Prostate gland (tissue), 2 donors: ENCODE results near the gene TAPBP.

ENCODE experiments used
- CTCF ChIP-seq, 4 experiments: fragments of 200-600 bp in 2 of 4; fragments of 450-650 bp in 2 of 4; sonication (generic) in 2 of 4; IDR thresholded peaks; 1 replicate in 3 of 4; 2 replicates in 1 of 4; pipeline ENCODE4 v1.5.1; 2016 to 2019; ENCODE audit warnings: antibody characterized with exemption in 4 of 4, mild to moderate bottlenecking in 2 of 4, moderate library complexity in 2 of 4
- POLR2AphosphoS5 ChIP-seq: sonication (generic); formaldehyde crosslinking; IDR thresholded peaks from one replicate; pipeline ENCODE4 v1.6.1; 2017; ENCODE audit warnings: antibody characterized with exemption

DNA sequence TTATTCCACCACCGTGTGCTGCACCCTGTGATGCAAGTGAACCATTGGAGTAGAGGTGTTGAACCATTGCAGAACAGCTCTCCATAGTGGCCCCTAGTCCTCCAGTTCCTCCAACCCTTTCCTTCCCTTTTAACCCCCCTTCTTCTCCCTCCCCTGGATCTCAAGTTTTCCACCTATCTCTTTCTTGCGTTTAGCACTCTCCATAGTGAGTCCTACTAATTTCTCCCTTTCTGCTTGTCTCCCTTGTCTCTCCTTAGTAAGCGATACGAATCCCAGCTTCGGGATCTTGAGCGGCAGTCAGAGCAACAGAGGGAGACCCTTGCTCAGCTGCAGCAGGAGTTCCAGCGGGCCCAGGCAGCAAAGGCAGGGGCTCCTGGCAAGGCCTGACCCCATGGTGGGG lies 23.4 kb downstream of the TAPBP start:
- no peak for TF ChIP-seq CTCF (IDR thresholded peaks at IDR 0.05)
- no peak for TF ChIP-seq POLR2AphosphoS5
